Epithelial cell of alveolus of lung (primary cell): ENCODE data around the gene USP24. TPM values are rescaled to one million over a fixed set of nuclear protein-coding genes. Genes with fewer than 3 reads are reported as not detected.

Experiments
- total RNA-seq: library from RNA; depleted of rRNA; stranded (reverse); fragments of >200 nt; gene quantifications from 2 replicates; pipeline ENCODE4 v1.2.1, GENCODE V29; 2015

USP24 gene, protein sequence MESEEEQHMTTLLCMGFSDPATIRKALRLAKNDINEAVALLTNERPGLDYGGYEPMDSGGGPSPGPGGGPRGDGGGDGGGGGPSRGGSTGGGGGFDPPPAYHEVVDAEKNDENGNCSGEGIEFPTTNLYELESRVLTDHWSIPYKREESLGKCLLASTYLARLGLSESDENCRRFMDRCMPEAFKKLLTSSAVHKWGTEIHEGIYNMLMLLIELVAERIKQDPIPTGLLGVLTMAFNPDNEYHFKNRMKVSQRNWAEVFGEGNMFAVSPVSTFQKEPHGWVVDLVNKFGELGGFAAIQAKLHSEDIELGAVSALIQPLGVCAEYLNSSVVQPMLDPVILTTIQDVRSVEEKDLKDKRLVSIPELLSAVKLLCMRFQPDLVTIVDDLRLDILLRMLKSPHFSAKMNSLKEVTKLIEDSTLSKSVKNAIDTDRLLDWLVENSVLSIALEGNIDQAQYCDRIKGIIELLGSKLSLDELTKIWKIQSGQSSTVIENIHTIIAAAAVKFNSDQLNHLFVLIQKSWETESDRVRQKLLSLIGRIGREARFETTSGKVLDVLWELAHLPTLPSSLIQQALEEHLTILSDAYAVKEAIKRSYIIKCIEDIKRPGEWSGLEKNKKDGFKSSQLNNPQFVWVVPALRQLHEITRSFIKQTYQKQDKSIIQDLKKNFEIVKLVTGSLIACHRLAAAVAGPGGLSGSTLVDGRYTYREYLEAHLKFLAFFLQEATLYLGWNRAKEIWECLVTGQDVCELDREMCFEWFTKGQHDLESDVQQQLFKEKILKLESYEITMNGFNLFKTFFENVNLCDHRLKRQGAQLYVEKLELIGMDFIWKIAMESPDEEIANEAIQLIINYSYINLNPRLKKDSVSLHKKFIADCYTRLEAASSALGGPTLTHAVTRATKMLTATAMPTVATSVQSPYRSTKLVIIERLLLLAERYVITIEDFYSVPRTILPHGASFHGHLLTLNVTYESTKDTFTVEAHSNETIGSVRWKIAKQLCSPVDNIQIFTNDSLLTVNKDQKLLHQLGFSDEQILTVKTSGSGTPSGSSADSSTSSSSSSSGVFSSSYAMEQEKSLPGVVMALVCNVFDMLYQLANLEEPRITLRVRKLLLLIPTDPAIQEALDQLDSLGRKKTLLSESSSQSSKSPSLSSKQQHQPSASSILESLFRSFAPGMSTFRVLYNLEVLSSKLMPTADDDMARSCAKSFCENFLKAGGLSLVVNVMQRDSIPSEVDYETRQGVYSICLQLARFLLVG (N-terminal part only)
- total RNA-seq: 19.7 and 30.2 TPM in 2 replicates

DNA sequence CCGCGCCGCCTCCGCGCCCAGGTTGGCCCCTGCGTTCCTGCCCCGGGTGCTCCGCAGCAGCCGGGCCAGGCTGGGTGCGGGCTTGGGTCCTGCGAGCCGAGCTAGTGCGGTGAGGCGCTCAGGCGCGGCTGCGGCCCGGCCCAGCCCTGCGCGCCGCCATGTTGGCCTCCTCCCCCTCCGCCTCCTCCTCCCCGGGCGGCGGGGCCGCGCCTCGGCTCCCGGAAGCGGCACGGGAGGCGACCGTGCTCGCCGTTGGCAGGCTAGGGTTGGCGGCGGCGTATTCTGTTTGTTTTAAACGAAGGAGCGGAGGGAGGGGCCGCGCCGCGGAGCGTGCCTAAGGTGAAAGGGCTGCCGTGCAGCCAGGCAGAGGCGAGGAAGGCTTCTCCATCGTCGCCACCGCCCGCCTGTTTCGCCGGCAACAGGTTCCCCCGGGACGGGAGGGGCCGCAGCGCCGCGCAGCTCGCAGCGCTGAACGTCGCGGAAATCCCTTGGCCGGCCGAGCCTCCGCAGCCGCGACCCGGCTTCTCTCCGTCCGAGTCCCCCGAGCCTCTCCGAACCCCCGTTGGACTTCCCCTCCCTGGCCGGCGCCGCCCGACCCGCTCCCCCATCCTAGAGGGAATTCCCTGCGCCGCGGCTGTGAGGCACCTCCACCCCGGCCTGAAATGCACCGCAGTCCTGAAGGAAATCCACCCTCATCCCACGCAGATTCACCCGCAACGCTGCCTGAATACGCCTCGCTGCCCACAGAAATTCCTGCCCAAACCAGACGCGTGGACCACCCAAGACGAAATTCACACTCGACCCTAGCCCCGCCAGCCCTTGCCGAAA lies at the start of gene USP24:
Gene USP24 (minus strand): TSS at position 171 of the 828 bp plus-strand sequence. CDS start 251 bp downstream, outside the sequence.

DNA sequence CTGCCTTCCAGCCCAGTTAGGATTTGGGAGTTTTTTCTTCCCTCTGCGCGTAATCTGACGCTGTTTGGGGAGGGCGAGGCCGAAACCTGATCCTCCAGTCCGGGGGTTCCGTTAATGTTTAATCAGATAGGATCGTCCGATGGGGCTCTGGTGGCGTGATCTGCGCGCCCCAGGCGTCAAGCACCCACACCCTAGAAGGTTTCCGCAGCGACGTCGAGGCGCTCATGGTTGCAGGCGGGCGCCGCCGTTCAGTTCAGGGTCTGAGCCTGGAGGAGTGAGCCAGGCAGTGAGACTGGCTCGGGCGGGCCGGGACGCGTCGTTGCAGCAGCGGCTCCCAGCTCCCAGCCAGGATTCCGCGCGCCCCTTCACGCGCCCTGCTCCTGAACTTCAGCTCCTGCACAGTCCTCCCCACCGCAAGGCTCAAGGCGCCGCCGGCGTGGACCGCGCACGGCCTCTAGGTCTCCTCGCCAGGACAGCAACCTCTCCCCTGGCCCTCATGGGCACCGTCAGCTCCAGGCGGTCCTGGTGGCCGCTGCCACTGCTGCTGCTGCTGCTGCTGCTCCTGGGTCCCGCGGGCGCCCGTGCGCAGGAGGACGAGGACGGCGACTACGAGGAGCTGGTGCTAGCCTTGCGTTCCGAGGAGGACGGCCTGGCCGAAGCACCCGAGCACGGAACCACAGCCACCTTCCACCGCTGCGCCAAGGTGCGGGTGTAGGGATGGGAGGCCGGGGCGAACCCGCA lies 175.7 kb downstream of the USP24 start, which contains the start of gene PCSK9:
Gene PCSK9 (plus strand): TSS at position 207 of the 741 bp plus-strand sequence. CDS start 290 bp downstream, at position 497.

Other genes starting within 250 kb of the USP24 start
- 0.26 TPM in 1 of 2 replicates, not detected in the other for gene TMEM61, start 234.7 kb downstream of the USP24 start, total RNA-seq
- not detected in 2 replicates for gene BSND, start 216.4 kb downstream of the USP24 start, total RNA-seq
- 1.8 and 40.5 TPM in 2 replicates for gene PCSK9, start 175.8 kb downstream of the USP24 start, total RNA-seq